Body of pancreas (tissue), 4 donors: ENCODE measurements around the gene KIAA1549.

Experiments used
- CTCF ChIP-seq, 7 experiments: fragments of 450-650 bp in 4 of 7; fragments of 200-600 bp in 3 of 7; sonication (generic) in 3 of 7; IDR thresholded peaks; one replicate each; pipeline ENCODE4 v1.5.1; 2016 to 2019; ENCODE audit warnings: antibody characterized with exemption in 7 of 7
- POLR2A ChIP-seq, 3 donors: fragments of 450-650 bp; IDR thresholded peaks; one replicate each; pipeline ENCODE4 v1.6.1; 2016; ENCODE audit warnings: antibody characterized with exemption in 3 of 3, mild to moderate bottlenecking in 2 of 3

GRCh38 chr7:138822867-138823535 is 158.2 kb downstream of the KIAA1549 start:
- TF ChIP-seq CTCF (IDR thresholded peaks at IDR 0.05) (no peak), POLR2A (IDR thresholded peaks at IDR 0.05) (no peak)
